KMS-11 (cell line): ENCODE data around the gene USP21.

Source experiments
- H2AFZ ChIP-seq: fragments of 200-600 bp; sonication (generic); 2 replicates; pipeline ENCODE4 v1.6.1; 2016; ENCODE audit warnings: antibody characterized with exemption, mixed run types, low read depth
- H3K27ac ChIP-seq: fragments of 200-600 bp; sonication (generic); 2 replicates; pipeline ENCODE4 v1.6.1; 2016; ENCODE audit warnings: mild to moderate bottlenecking, mixed run types
- H3K27me3 ChIP-seq: fragments of 200-600 bp; sonication (generic); 2 replicates; pipeline ENCODE4 v1.6.1; 2017; ENCODE audit warnings: mild to moderate bottlenecking, low read depth, mixed run types, moderate library complexity; ENCODE audit not compliant: insufficient read depth
- H3K36me3 ChIP-seq: fragments of 200-600 bp; sonication (generic); 2 replicates; pipeline ENCODE4 v1.6.1; 2017; ENCODE audit warnings: mild to moderate bottlenecking, mixed run types; ENCODE audit not compliant: insufficient read depth
- H3K4me1 ChIP-seq: fragments of 200-600 bp; sonication (generic); 2 replicates; pipeline ENCODE4 v1.6.1; 2016; ENCODE audit warnings: mild to moderate bottlenecking, low read depth, mixed run types; ENCODE audit not compliant: poor library complexity, severe bottlenecking
- H3K4me2 ChIP-seq: fragments of 200-600 bp; sonication (generic); 2 replicates; pipeline ENCODE4 v1.7.0; 2016; ENCODE audit warnings: mild to moderate bottlenecking, mixed run types
- H3K4me3 ChIP-seq: fragments of 200-600 bp; sonication (generic); IDR thresholded peaks from 2 replicates; pipeline ENCODE4 v1.6.1; 2017; ENCODE audit warnings: low read depth, low read length, mixed read lengths; ENCODE audit not compliant: insufficient read depth
- H3K79me2 ChIP-seq: fragments of 200-600 bp; sonication (generic); 2 replicates; pipeline ENCODE4 v1.6.1; 2016; ENCODE audit warnings: low read depth, mixed run types; ENCODE audit not compliant: insufficient read depth
- H3K9ac ChIP-seq: fragments of 200-600 bp; sonication (generic); 2 replicates; pipeline ENCODE4 v1.6.1; 2016; ENCODE audit warnings: mild to moderate bottlenecking, mixed run types
- H4K20me1 ChIP-seq: fragments of 200-600 bp; sonication (generic); 2 replicates; pipeline ENCODE4 v1.6.1; 2016; ENCODE audit warnings: mild to moderate bottlenecking, mixed run types; ENCODE audit not compliant: insufficient read depth
- TF ChIP-seq, protein P1 (sequence below): fragments of 200-600 bp; sonication (generic); conservative IDR thresholded peaks from 2 replicates; pipeline ENCODE4 v1.6.1; 2017; ENCODE audit warnings: low read depth, mild to moderate bottlenecking, antibody characterized with exemption, low read length, moderate library complexity, mixed read lengths

USP21 gene

DNA sequence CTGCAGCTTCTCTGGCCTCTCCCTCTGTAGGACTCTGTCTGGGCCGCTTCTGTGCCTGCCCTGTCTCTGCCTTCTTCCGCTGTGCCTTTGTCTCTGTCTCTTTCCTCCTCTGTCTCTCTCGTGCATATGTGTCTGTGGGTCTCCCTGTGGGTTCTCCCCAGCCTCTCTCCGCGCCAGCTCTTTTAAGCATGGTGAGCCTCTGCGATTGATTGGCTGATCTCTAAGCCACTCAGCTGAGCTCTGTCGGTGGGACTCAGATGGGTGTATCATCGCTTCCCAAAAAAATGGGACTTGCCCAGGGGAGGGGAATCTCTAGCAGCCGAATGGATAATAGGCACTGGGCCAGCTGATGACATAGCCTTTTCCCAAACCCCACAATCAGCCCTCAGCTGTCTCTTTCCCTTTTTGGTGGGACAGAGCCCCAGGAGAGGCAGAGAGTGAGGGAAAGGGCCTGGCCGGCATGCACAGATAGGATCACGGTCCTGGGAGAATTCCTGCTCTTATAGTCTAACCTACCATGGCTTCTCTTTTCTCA, 39.7 kb downstream of the USP21 start, which contains the start of gene ADAMTS4:
Gene ADAMTS4, minus strand, starts transcription at position 158 of the 535 bp plus-strand sequence. CDS start 427 bp downstream, outside the sequence.
- Histone ChIP-seq H4K20me1 (no peaks in the 10 kb centered on the region), H3K4me2 (no peak within 1 kb of the TSS), H3K4me3 (no peak within 1 kb of the TSS), H3K79me2 (peaks cover 14% of the 10 kb centered on the region; the same call in 1 of the 2 replicates), H3K9ac (no peak within 1 kb of the TSS), H2AFZ (no peak within 1 kb of the TSS), H3K4me1 (peaks cover 18% of the 10 kb centered on the region), H3K27ac (no peak within 1 kb of the TSS), H3K27me3 (no peaks in the 10 kb centered on the region; the same call in 1 of the 2 replicates), H3K36me3 (no peaks in the 10 kb centered on the region)
- TF ChIP-seq, protein P1, sequence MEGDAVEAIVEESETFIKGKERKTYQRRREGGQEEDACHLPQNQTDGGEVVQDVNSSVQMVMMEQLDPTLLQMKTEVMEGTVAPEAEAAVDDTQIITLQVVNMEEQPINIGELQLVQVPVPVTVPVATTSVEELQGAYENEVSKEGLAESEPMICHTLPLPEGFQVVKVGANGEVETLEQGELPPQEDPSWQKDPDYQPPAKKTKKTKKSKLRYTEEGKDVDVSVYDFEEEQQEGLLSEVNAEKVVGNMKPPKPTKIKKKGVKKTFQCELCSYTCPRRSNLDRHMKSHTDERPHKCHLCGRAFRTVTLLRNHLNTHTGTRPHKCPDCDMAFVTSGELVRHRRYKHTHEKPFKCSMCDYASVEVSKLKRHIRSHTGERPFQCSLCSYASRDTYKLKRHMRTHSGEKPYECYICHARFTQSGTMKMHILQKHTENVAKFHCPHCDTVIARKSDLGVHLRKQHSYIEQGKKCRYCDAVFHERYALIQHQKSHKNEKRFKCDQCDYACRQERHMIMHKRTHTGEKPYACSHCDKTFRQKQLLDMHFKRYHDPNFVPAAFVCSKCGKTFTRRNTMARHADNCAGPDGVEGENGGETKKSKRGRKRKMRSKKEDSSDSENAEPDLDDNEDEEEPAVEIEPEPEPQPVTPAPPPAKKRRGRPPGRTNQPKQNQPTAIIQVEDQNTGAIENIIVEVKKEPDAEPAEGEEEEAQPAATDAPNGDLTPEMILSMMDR = no peak

DNA sequence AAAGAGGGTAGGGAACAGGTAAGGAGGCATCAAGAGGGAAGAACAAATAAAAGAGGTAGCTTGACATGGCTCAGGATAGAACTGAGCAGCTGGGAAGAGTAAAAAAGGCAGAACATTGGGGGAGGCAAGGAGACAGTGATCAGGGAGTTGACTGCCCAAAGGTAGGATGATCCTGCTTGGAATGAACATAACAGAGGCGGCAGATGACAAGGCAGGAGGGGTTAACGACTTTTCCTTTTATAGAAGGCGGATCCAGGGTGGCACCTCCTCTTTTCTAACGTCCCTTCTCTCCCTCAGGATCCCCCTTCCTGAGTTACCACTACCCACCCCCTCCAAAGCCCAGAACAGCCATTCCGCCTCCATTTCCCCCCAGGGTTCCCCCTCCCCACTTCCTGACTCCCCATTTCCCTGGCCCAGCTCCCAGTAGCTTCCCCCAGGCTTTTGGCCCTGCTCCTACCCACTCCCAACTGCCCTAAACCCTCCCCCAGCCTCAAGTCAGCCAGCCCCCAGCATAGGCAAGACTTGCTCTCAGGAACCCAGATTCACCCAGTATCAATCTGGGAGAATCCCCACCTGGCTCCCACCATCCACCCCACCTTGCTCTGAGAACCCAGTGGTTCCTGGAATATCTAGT, 40.3 kb downstream of the USP21 start:
- peaks cover 14% of the 10 kb centered on the region; the same call in 1 of the 2 replicates for H3K79me2 ChIP-seq
- H3K27ac ChIP-seq = no peak overlapping the region
- H3K9ac ChIP-seq = no peak overlapping the region

DNA sequence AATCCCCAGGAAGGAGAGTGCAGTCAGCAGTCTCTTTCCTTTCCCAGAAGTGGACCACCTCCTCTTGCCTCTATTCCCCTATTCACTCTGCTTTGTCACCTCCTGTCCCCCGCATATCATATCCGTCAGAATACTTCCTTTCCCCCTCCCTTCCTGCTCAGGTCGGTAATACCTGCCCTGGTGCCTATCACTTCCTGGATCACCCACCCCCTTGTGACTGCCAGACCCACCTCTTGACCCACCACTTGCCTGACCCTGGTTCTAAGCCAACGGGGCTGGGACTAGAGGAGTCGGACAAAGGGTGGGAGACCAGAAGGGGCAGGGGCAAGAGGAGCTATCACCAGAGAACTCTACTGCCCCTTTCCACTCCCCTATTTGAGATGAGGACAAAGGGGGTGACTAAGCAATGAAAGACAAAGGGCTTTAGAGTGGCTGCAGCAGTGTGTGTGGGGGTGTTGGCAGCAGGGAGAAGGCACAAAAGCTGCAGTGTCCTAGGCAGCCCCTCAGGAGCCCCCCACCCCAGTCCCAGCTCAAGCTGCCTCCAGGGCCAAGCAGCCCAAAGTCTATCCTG, 41.2 kb downstream of the USP21 start:
- no peak overlapping the region for H3K4me3 ChIP-seq
- H2AFZ ChIP-seq = peak overlapping the region; percentile 94; the same call in 1 of the 2 replicates
- H3K9ac ChIP-seq = no peak overlapping the region

More for the DNA sequence above, 40.3 kb downstream of the USP21 start:
- peaks cover 18% of the 10 kb centered on the region for H3K4me1 ChIP-seq
- H3K27me3 ChIP-seq = no peaks in the 10 kb centered on the region; the same call in 1 of the 2 replicates
- no peaks in the 10 kb centered on the region for H4K20me1 ChIP-seq
- no peak overlapping the region for H3K4me3 ChIP-seq
- H3K36me3 ChIP-seq = no peaks in the 10 kb centered on the region
- H3K4me2 ChIP-seq = no peak overlapping the region
- TF ChIP-seq, protein P1 = no peak
- H2AFZ ChIP-seq = no peak overlapping the region

More for the DNA sequence above, 41.2 kb downstream of the USP21 start:
- Histone ChIP-seq H3K27me3 (no peaks in the 10 kb centered on the region; the same call in 1 of the 2 replicates), H3K4me2 (no peak overlapping the region), H3K36me3 (no peaks in the 10 kb centered on the region), H3K4me1 (peaks cover 18% of the 10 kb centered on the region), H3K27ac (no peak overlapping the region), H3K79me2 (peaks cover 14% of the 10 kb centered on the region; the same call in 1 of the 2 replicates), H4K20me1 (no peaks in the 10 kb centered on the region)
- TF ChIP-seq, protein P1 = no peak
